H9 (cell line): ENCODE data around the gene GABBR2. TPM values are rescaled to one million over a fixed set of nuclear protein-coding genes. Genes with fewer than 3 reads are reported as not detected.

Source experiments
- DNase-seq: peaks from one replicate; pipeline ENCODE4 v3.0.0-alpha.2; 2017
- H2AFZ ChIP-seq: one replicate; pipeline ENCODE4 v1.6.1; 2013; ENCODE audit warnings: mild to moderate bottlenecking, low read length, control low read depth, moderate library complexity
- H2AK5ac ChIP-seq: 2 replicates; pipeline ENCODE4 v1.6.1; 2013; ENCODE audit warnings: low read length, control low read depth, mixed read lengths; ENCODE audit not compliant: insufficient read length
- H2BK120ac ChIP-seq: one replicate; pipeline ENCODE4 v1.6.1; 2013; ENCODE audit warnings: low read depth, mild to moderate bottlenecking, low read length, control low read depth, inconsistent platforms; ENCODE audit not compliant: poor library complexity, severe bottlenecking
- H2BK12ac ChIP-seq: 2 replicates; pipeline ENCODE4 v1.6.1; 2013; ENCODE audit warnings: low read length, control low read depth, mixed read lengths, low read depth; ENCODE audit not compliant: insufficient read length
- H2BK15ac ChIP-seq: 2 replicates; pipeline ENCODE4 v1.6.1; 2013; ENCODE audit warnings: low read depth, low read length, control low read depth
- H2BK20ac ChIP-seq: one replicate; pipeline ENCODE4 v1.6.1; 2013; ENCODE audit warnings: low read depth, mild to moderate bottlenecking, low read length, control low read depth, inconsistent platforms; ENCODE audit not compliant: poor library complexity, severe bottlenecking
- H2BK5ac ChIP-seq: 2 replicates; pipeline ENCODE4 v1.6.1; 2013; ENCODE audit warnings: low read length, control low read depth, mixed read lengths; ENCODE audit not compliant: insufficient read length
- H3K14ac ChIP-seq: 2 replicates; pipeline ENCODE4 v1.6.1; 2013; ENCODE audit warnings: low read length, control low read depth; ENCODE audit not compliant: insufficient read depth
- H3K18ac ChIP-seq: 2 replicates; pipeline ENCODE4 v1.6.1; 2013; ENCODE audit warnings: low read depth, mild to moderate bottlenecking, mixed read lengths, low read length, control low read depth; ENCODE audit not compliant: insufficient read length
- H3K23ac ChIP-seq: 2 replicates; pipeline ENCODE4 v1.6.1; 2013; ENCODE audit warnings: low read length, control low read depth, mixed read lengths, low read depth; ENCODE audit not compliant: insufficient read length
- H3K23me2 ChIP-seq: 2 replicates; pipeline ENCODE4 v1.6.1; 2013; ENCODE audit warnings: low read depth, mild to moderate bottlenecking, mixed read lengths, low read length, control low read depth; ENCODE audit not compliant: insufficient read length, poor library complexity, severe bottlenecking
- H3K27ac ChIP-seq: 2 replicates; pipeline ENCODE4 v1.5.1; 2013; ENCODE audit warnings: low read length, control low read depth, mixed read lengths, low read depth; ENCODE audit not compliant: insufficient read length
- H3K27me3 ChIP-seq: 2 replicates; pipeline ENCODE4 v1.6.1; 2013; ENCODE audit warnings: low read length, control low read depth, inconsistent platforms; ENCODE audit not compliant: insufficient read depth
- H3K4ac ChIP-seq: 2 replicates; pipeline ENCODE4 v1.6.1; 2013; ENCODE audit warnings: low read depth, mild to moderate bottlenecking, control low read depth, inconsistent platforms, low read length, moderate library complexity
- H3K4me1 ChIP-seq: 2 replicates; pipeline ENCODE4 v1.6.1; 2013; ENCODE audit warnings: low read length, control low read depth, inconsistent platforms; ENCODE audit not compliant: insufficient read depth
- H3K4me2 ChIP-seq: 2 replicates; pipeline ENCODE4 v1.6.1; 2013; ENCODE audit warnings: low read length, control low read depth, mixed read lengths; ENCODE audit not compliant: insufficient read length, insufficient read depth
- H3K56ac ChIP-seq: 2 replicates; pipeline ENCODE4 v1.6.1; 2013; ENCODE audit warnings: low read depth, mild to moderate bottlenecking, mixed read lengths, low read length, control low read depth; ENCODE audit not compliant: insufficient read length
- H3K79me1 ChIP-seq: 2 replicates; pipeline ENCODE4 v1.6.1; 2013; ENCODE audit warnings: low read depth, mild to moderate bottlenecking, moderate library complexity, low read length, control low read depth, inconsistent platforms; ENCODE audit not compliant: insufficient read depth, poor library complexity, severe bottlenecking
- H3K79me2 ChIP-seq: 2 replicates; pipeline ENCODE4 v1.6.1; 2013; ENCODE audit warnings: low read length, control low read depth, inconsistent platforms; ENCODE audit not compliant: insufficient read depth
- H3K9ac ChIP-seq: 2 replicates; pipeline ENCODE4 v1.6.1; 2013; ENCODE audit warnings: low read length, control low read depth, mixed read lengths; ENCODE audit not compliant: insufficient read length; ENCODE audit errors: extremely low read depth
- H3K9me3 ChIP-seq: one replicate; pipeline ENCODE4 v1.6.1; 2013; ENCODE audit warnings: low read depth, low read length, inconsistent platforms; ENCODE audit not compliant: control insufficient read depth
- H3T11ph ChIP-seq: one replicate; pipeline ENCODE4 v1.6.1; 2013; ENCODE audit warnings: mild to moderate bottlenecking, low read length, control low read depth, inconsistent platforms
- H4K20me1 ChIP-seq: one replicate; pipeline ENCODE4 v1.6.1; 2013; ENCODE audit not compliant: control insufficient read depth, insufficient read length, insufficient read depth
- H4K5ac ChIP-seq: 2 replicates; pipeline ENCODE4 v1.6.1; 2013; ENCODE audit warnings: low read depth, mild to moderate bottlenecking, mixed read lengths, low read length, control low read depth; ENCODE audit not compliant: insufficient read length
- H4K8ac ChIP-seq: replicated peaks from 2 replicates; pipeline ENCODE4 v1.6.1; 2013; ENCODE audit warnings: low read length, control low read depth, mixed read lengths, low read depth; ENCODE audit not compliant: insufficient read length
- H4K91ac ChIP-seq: 2 replicates; pipeline ENCODE4 v1.6.1; 2013; ENCODE audit warnings: low read depth, mild to moderate bottlenecking, moderate library complexity, mixed read lengths, low read length, control low read depth; ENCODE audit not compliant: insufficient read length
- H3K27ac Mint-ChIP-seq, 3 experiments: 2 replicates in 2 of 3; 3 replicates in 1 of 3; pipeline ENCODE4 v1.8.0; 2020 to 2021; ENCODE audit warnings: mixed read lengths in 3 of 3, mild to moderate bottlenecking in 1 of 3, moderate library complexity in 1 of 3
- H3K27me3 Mint-ChIP-seq: 2 replicates; pipeline ENCODE4 v1.8.0; 2021; ENCODE audit warnings: low read depth, mild to moderate bottlenecking, moderate library complexity, mixed read lengths
- H3K36me3 Mint-ChIP-seq, 3 experiments: 2 replicates in 2 of 3; 3 replicates in 1 of 3; pipeline ENCODE4 v1.8.0; 2020 to 2021; ENCODE audit warnings: low read depth in 3 of 3, mixed read lengths in 3 of 3; ENCODE audit not compliant: insufficient read depth in 1 of 3
- H3K4me1 Mint-ChIP-seq, 2 experiments: 2 replicates each; pipeline ENCODE4 v1.8.0; 2020; ENCODE audit warnings: mixed read lengths in 2 of 2
- H3K4me3 Mint-ChIP-seq, 2 experiments: 2 replicates in 1 of 2; 3 replicates in 1 of 2; pipeline ENCODE4 v1.8.0; 2020 to 2021; ENCODE audit warnings: mild to moderate bottlenecking in 2 of 2, mixed read lengths in 2 of 2, moderate library complexity in 1 of 2
- H3K9me3 Mint-ChIP-seq, 2 experiments: 2 replicates in 1 of 2; 3 replicates in 1 of 2; pipeline ENCODE4 v1.8.0; 2020; ENCODE audit warnings: mild to moderate bottlenecking in 2 of 2, mixed read lengths in 2 of 2, moderate library complexity in 1 of 2
- WGBS: extraction: QIAGEN DNeasy Blood & Tissue Kit; methylation state at CpG from one replicate; pipeline ENCODE4 v1.1.7; 2013; ENCODE audit warnings: missing lambda C conversion rate, low lambda C conversion rate, mixed read lengths; ENCODE audit not compliant: insufficient read length; ENCODE audit errors: extremely low coverage; 5-methylcytosine and 5-hydroxymethylcytosine counted together
- total RNA-seq: library from RNA; stranded (reverse); gene quantifications from 2 replicates; pipeline ENCODE4 v1.2.1, GENCODE V29; 2021
- TF ChIP-seq, protein P1 (sequence below): fragments of 200-600 bp; sonication (generic); conservative IDR thresholded peaks from 3 replicates; pipeline ENCODE4 v1.8.0; 2021; ENCODE audit warnings: antibody characterized with exemption, mild to moderate bottlenecking

GABBR2 gene
- total RNA-seq, 1 experiment from 2014 or later = 0.66 TPM

DNA sequence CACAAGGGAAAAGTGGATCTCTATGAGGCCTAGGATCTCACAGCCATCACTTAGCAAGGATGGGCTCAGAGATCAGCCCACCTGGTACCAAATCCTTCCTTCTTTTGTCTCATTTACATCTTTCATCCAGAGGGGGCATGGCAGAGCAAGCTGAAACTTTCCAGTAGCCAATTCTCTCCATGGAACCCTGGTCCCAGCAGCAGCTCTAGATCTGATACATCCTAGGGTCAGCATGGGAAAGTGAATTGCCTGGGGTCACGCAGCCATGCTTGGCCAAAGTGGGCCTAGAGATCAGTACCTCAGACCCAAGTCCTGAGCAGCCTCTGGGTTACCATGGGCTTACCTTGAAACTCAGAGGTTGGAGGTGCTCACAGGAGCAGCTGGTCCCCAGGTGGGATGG, 170.5 kb downstream of the GABBR2 start:
- no peaks in the 10 kb centered on the region for H3K27me3 ChIP-seq
- no peaks in the 10 kb centered on the region for H3K9me3 ChIP-seq
- TF ChIP-seq, protein P1, sequence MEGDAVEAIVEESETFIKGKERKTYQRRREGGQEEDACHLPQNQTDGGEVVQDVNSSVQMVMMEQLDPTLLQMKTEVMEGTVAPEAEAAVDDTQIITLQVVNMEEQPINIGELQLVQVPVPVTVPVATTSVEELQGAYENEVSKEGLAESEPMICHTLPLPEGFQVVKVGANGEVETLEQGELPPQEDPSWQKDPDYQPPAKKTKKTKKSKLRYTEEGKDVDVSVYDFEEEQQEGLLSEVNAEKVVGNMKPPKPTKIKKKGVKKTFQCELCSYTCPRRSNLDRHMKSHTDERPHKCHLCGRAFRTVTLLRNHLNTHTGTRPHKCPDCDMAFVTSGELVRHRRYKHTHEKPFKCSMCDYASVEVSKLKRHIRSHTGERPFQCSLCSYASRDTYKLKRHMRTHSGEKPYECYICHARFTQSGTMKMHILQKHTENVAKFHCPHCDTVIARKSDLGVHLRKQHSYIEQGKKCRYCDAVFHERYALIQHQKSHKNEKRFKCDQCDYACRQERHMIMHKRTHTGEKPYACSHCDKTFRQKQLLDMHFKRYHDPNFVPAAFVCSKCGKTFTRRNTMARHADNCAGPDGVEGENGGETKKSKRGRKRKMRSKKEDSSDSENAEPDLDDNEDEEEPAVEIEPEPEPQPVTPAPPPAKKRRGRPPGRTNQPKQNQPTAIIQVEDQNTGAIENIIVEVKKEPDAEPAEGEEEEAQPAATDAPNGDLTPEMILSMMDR = peak; percentile 24; the same call in 1 of the 3 replicates
- no peak overlapping the region for H3K4me2 ChIP-seq
- no peak overlapping the region for H3K23ac ChIP-seq
- H3K4ac ChIP-seq = no peak overlapping the region
- no peak overlapping the region for H2BK5ac ChIP-seq
- no peak overlapping the region for H3K27ac Mint-ChIP-seq
- H3K4me1 ChIP-seq = no peaks in the 10 kb centered on the region
- H3K23me2 ChIP-seq = no peaks in the 10 kb centered on the region
- no peak overlapping the region for H4K91ac ChIP-seq
- H2BK12ac ChIP-seq = no peak overlapping the region
- H2BK15ac ChIP-seq = no peak overlapping the region
- H3K4me1 Mint-ChIP-seq = no peaks in the 10 kb centered on the region
- no peak overlapping the region for H3K18ac ChIP-seq
- peaks cover 0 to 12% of the 10 kb centered on the region in 2 experiments; a peak in 3 of 5 replicates for H3K9me3 Mint-ChIP-seq
- no peak overlapping the region for H3K9ac ChIP-seq
- DNase-seq = no peak
- H2AFZ ChIP-seq = no peak overlapping the region
- WGBS = no CpG with 5 or more reads among the region's 1 CpG
- H2AK5ac ChIP-seq = no peak overlapping the region
- H3K79me2 ChIP-seq = no peaks in the 10 kb centered on the region
- H3K56ac ChIP-seq = no peak overlapping the region
- no peak overlapping the region for H3K27ac ChIP-seq
- no peak overlapping the region for H2BK120ac ChIP-seq
- H3K79me1 ChIP-seq = no peaks in the 10 kb centered on the region
- no peak overlapping the region for H4K5ac ChIP-seq
- H3K36me3 Mint-ChIP-seq = no peaks in the 10 kb centered on the region; a peak in 1 of 7 replicates
- H3K4me3 Mint-ChIP-seq = no peak overlapping the region
- H3T11ph ChIP-seq = no peak overlapping the region
- no peaks in the 10 kb centered on the region for H4K20me1 ChIP-seq
- H3K14ac ChIP-seq = no peak overlapping the region
- H4K8ac ChIP-seq = no peak overlapping the region
- no peak overlapping the region for H2BK20ac ChIP-seq
- H3K27me3 Mint-ChIP-seq = peaks cover 10% of the 10 kb centered on the region
